Left lung (tissue), 10 donors: ENCODE data around the gene RFX2. TPM values are rescaled to one million over a fixed set of nuclear protein-coding genes. Genes with fewer than 3 reads are reported as not detected.

Source experiments
- ATAC-seq: fragments of 200-7000 bp; cut with Tn5 transposase; one replicate; pipeline ENCODE4 v1.9.1; 2020; ENCODE audit warnings: moderate library complexity
- DNase-seq, 4 donors: peaks; one replicate each; pipeline ENCODE4 v3.0.0-alpha.2; 2013 to 2020
- H3K27ac ChIP-seq, 2 donors: fragments of 200-600 bp; sonication (generic) in 1 of 2; one replicate each; pipeline versions ENCODE4 v1.5.0 to v1.8.0; 2020 to 2021
- H3K27me3 ChIP-seq, 2 donors: fragments of 200-600 bp; sonication (generic) in 1 of 2; one replicate each; pipeline versions ENCODE4 v1.5.0 to v1.8.0; 2020 to 2021
- H3K36me3 ChIP-seq, 2 donors: fragments of 200-600 bp; sonication (generic) in 1 of 2; one replicate each; pipeline versions ENCODE4 v1.5.0 to v1.8.0; 2020 to 2021
- H3K4me1 ChIP-seq, 2 donors: fragments of 200-600 bp; one replicate each; pipeline ENCODE4 v1.8.0; 2021
- H3K4me3 ChIP-seq, 2 donors: fragments of 200-600 bp; sonication (generic) in 1 of 2; one replicate each; pipeline versions ENCODE4 v1.5.0 to v1.8.0; 2020 to 2021; ENCODE audit warnings: mild to moderate bottlenecking in 1 of 2
- H3K9me3 ChIP-seq, 2 donors: fragments of 200-600 bp; sonication (generic) in 1 of 2; one replicate each; pipeline versions ENCODE4 v1.5.0 to v1.8.0; 2020 to 2021
- CTCF ChIP-seq, 2 donors: fragments of 200-600 bp; sonication (generic) in 1 of 2; IDR thresholded peaks; one replicate each; pipeline versions ENCODE4 v1.5.0 to v1.8.0; 2021; ENCODE audit warnings: antibody characterized with exemption in 2 of 2
- intact Hi-C, 2 donors: fragments of 100-400 bp; cut with DNase I; formaldehyde crosslinking; loops; one replicate each; pipeline versions ENCODE4 v1.11.2 to v1.14.2; 2022
- polyA plus RNA-seq, 6 donors: library from polyadenylated mRNA; unstranded; fragments of 120-200 nt; gene quantifications; one replicate each; pipeline ENCODE4 v1.2.1, GENCODE V29; 2013; ENCODE audit not compliant: insufficient read length in 6 of 6
- total RNA-seq, 2 donors: library from RNA; stranded (reverse); fragmentation: NEBNext Ultra II Directional; extraction: Animal tissue kit (Norgen Biotek cat#: 25700); gene quantifications; one replicate each; pipeline ENCODE4 v1.2.1, GENCODE V29; 2021
- donor health status: DM: no; HTN: yes; CAD: no.
- donor health status: DM: no; HTN: no; CAD: no.

Gene RFX2
- total and polyA plus RNA-seq, 8 donors: 12.7 to 18.8 (median 16.5) TPM

- intact Hi-C loops: loop anchor here in 1 of 2 donors (2.0 kb wide), 1 partner anchor 36 kb away; no protein-coding TSS in a partner anchor
- Histone ChIP-seq H3K9me3 (no peaks in the 10 kb centered on the region), H3K27ac (peak overlapping the region; percentile 26 to 30), H3K4me3 (no peak overlapping the region), H3K27me3 (no peaks in the 10 kb centered on the region), H3K4me1 (peaks cover 0 to 13% of the 10 kb centered on the region in 2 donors), H3K36me3 (peaks cover 0 to 25% of the 10 kb centered on the region in 2 donors)
- DNase-seq: peak; percentile 24 to 61 (median 34)
- peak; percentile 7 for ATAC-seq
- TF ChIP-seq CTCF (IDR thresholded peaks at IDR 0.05): no peak
Measured at GRCh38 chr19:6023085-6023682, 87.1 kb downstream of the RFX2 start.

- ATAC-seq (no peak), DNase-seq (no peak)
- intact Hi-C loops: loop anchor here in 1 of 2 donors (2.0 kb wide), 1 partner anchor 36 kb away; no protein-coding TSS in a partner anchor
- Histone ChIP-seq H3K9me3 (no peaks in the 10 kb centered on the region), H3K27me3 (no peaks in the 10 kb centered on the region), H3K4me3 (no peak overlapping the region), H3K27ac (peak overlapping the region in 1 of 2 donors; percentile 30), H3K36me3 (peaks cover 0 to 23% of the 10 kb centered on the region in 2 donors), H3K4me1 (peaks cover 0 to 13% of the 10 kb centered on the region in 2 donors)
- TF ChIP-seq CTCF (IDR thresholded peaks at IDR 0.05): peak; percentile 1 to 25
Measured at GRCh38 chr19:6022570-6023064, 87.7 kb downstream of the RFX2 start.

GRCh38 chr19:6021878-6022569, 88.3 kb downstream of the RFX2 start:
- Histone ChIP-seq H3K4me1 (peaks cover 0 to 13% of the 10 kb centered on the region in 2 donors), H3K27me3 (no peaks in the 10 kb centered on the region), H3K9me3 (no peaks in the 10 kb centered on the region), H3K36me3 (peaks cover 0 to 17% of the 10 kb centered on the region in 2 donors), H3K4me3 (no peak overlapping the region), H3K27ac (no peak overlapping the region)
- DNase-seq (peak in 3 of 4 donors; percentile 54 to 86 (median 82)), ATAC-seq (peak; percentile 82)
- intact Hi-C loops: loop anchor here in 1 of 2 donors (2.0 kb wide), 1 partner anchor 35 kb away; no protein-coding TSS in a partner anchor
- peak; percentile 56 to 77 for TF ChIP-seq CTCF (IDR thresholded peaks at IDR 0.05)

GRCh38 chr19:6020972-6021805, 89.1 kb downstream of the RFX2 start:
- intact Hi-C loops: no loop called here
- Histone ChIP-seq H3K36me3 (peaks cover 0 to 9% of the 10 kb centered on the region in 2 donors), H3K27ac (no peak overlapping the region), H3K27me3 (no peaks in the 10 kb centered on the region), H3K4me1 (peaks cover 0 to 13% of the 10 kb centered on the region in 2 donors), H3K9me3 (no peaks in the 10 kb centered on the region), H3K4me3 (no peak overlapping the region)
- DNase-seq (peak in 2 of 4 donors; percentile 7 to 41), ATAC-seq (no peak)
- no peak for TF ChIP-seq CTCF (IDR thresholded peaks at IDR 0.05)
